ENCODE measurements around the gene CYP27B1.
"Not testable (repeated sequence)": the region's sequence is repeated elsewhere in the genome, so short reads cannot be mapped to it uniquely, and the experiment has no call there.

The CYP27B1 gene

GRCh38 chr12:57782608-57783465, 16.0 kb upstream of the CYP27B1 start, which contains the start of gene TSFM:
TSFM (plus strand) TSS chr12:57782787; CDS start chr12:57782802, 15 bp downstream.
- peak; percentile 96 for DNase-seq

GRCh38 chr12:57782243-57782607, 15.3 kb upstream of the CYP27B1 start:
- no peak for DNase-seq

- DNase-seq: no peak
Measured at GRCh38 chr12:57781801-57782200, 14.9 kb upstream of the CYP27B1 start.

GRCh38 chr12:57781244-57781643, 14.4 kb upstream of the CYP27B1 start:
- no peak for DNase-seq

- no peak for DNase-seq
Measured at GRCh38 chr12:57780284-57780897, 13.5 kb upstream of the CYP27B1 start.

DNA sequence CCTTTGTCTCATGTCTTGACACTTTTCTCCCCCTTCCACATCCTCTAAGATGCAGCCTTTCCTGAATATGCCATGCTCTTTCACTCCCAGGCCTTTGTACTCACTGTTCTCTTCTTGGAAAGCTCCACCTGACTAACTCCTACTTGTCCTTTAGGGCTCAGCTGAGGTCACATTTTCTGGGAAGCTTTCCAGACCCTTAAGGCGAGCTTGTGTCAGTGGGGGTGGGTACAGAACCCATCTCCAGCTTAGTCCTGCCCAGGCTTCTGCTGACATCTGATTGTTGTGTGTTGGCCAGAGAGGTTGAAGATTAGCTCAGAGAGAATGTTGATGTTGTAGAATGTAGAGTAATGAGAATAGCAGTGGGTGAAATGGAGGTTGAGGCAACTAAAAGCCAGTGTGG, 12.9 kb upstream of the CYP27B1 start:
- no peak for DNase-seq

- DNase-seq: no peak
Measured at GRCh38 chr12:57777911-57778310, 11.0 kb upstream of the CYP27B1 start.

DNA sequence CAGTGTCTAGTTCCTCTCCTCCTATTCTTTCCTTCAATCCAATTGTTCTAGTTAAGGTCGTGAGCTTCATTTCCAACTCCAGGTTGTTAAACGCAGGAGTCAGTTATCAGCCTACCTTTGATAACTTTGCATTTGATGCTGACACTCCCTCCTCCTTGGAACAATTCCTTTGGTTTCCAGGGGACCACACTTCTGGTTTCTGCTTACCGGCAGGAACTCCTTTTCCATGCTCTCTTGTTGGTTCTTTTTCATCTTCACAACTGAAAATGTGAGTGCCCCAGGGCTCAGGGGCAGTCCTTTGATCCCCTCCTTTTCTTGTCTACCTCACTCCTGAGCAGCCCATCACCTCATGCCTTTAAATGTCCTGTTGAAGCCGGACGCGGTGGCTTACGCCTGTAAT, 10.5 kb upstream of the CYP27B1 start:
- no peak for DNase-seq

DNA sequence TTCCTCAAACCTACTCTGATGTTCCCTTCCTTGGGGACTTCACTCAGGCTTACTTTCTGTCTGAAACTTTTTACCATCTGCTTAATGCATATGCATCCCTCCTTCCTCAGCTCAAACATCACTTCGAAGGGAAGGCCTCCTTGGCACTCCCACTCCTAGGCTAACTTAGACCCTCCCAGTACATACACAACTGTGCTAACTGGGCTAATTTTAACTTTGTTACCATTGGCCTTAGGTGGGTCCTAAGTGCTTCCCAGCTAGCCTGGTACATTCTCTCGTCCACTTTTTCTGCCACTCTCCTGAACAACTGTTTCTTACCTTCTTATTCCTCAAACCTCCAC, 9.3 kb upstream of the CYP27B1 start:
- no peak for DNase-seq

- DNase-seq: no peak
Measured at GRCh38 chr12:57775563-57776246, 8.8 kb upstream of the CYP27B1 start.

DNA sequence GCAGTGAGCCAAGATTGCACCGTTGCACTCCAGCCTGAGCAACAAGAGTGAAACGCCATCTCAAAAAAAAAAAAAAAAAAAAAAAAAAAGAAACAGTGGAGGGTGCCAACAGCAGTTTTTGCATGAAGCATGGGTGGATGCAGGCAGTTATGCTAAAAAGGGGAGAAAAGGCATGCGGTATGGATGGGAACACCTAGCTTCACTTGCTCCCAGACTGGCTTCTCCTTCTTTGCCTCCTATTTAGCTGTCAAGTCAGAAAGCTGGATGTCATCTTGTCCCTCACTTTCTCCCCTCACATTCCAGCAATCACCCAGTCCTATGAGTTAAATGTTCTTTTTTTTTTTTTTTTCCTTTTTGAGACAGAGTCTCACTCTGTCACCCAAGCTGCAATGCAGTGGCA, 8.2 kb upstream of the CYP27B1 start:
- DNase-seq: no peak

DNA sequence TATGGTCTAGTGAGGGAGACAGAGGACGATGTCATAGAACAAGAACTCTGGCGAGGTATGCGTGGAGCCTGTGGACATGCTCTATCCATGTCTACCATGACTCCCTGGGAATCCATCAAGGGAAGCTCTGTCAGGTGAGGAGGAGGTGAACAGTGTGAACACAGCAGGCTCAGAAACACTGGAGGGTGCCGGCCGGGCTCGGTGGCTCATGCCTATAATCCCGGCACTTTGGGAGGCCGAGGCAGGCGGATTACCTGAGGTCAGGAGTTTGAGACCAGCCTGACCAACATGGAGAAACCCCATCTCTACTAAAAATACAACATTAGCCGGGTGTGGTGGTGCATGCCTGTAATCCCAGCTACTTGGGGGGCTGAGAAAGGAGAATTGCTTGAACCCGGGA, 7.8 kb upstream of the CYP27B1 start:
- DNase-seq: not testable (repeated sequence)

DNA sequence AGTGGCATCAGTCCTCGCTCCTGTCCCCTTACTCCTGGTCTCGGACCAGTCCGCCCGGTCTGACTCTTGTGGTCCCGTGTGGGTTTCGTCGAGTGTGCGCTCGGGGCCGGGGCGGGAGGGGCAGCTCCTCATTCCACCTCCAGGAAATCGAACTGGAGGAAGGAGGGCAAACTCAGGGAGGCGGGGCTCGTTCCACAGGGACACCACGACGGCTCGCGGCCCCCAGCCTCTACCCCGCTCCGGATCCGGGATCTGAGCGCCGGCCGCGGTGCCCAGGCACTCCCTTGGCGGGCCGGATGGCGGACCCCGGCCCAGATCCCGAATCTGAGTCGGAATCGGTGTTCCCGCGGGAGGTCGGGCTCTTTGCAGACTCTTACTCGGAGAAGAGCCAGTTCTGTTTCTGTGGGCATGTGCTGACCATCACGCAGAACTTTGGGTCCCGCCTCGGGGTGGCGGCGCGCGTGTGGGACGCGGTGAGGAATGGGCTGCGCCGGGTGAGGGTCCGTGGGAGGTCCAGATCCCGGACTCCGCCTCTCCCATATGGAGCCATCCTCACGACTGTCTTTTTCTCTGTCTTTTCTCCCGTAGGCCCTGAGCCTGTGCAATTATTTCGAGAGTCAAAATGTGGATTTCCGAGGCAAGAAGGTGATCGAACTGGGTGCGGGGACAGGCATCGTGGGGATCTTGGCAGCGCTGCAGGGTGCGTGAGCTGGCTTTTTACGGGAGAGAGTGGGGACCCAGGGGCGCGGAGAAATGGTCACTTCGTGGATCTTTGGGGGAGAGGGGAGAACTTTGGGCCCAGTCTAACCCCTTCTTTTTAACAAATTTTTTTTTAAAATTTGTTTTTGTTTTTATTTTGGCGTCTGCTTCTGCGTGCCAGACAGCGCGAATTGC, 5.8 kb upstream of the CYP27B1 start, which contains the start of gene EEF1AKMT3:
TSS of gene EEF1AKMT3 (plus strand) at position 186 of the 894 bp plus-strand sequence. CDS start at position 297, 111 bp downstream.
- DNase-seq: peak; percentile 76

DNA sequence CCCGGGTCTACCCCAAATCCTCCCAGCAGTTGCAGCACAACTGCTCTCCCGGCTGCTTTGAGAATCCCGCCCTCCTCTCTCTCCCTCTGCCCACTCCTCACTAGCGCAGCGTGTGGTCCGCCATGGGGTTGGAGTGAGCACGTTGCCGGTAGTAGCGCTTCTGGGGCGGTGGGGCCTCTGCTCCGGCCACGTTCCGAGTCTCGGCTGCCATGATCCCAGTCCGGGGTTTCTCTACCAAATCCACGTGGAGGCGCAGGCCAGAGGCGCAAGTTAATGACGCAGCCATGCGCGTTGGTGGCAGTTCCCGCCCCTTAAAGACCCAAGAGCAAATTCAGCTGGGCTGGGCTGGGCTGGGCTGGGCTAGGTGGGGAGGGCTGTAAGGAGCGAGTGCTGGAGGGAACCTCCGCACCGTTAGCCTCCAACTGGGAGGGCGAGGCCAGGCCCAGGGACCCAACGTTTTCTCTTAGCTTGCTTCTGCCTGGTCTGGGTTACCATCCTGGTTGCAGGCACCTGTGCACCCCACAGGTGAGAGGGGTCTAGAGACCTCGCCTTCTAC, 5.1 kb upstream of the CYP27B1 start, which contains the start of gene METTL1:
TSS of gene METTL1 (minus strand) at position 233 of the 556 bp plus-strand sequence. CDS start at position 211, 22 bp downstream.
- peak; percentile 98 for DNase-seq

DNA sequence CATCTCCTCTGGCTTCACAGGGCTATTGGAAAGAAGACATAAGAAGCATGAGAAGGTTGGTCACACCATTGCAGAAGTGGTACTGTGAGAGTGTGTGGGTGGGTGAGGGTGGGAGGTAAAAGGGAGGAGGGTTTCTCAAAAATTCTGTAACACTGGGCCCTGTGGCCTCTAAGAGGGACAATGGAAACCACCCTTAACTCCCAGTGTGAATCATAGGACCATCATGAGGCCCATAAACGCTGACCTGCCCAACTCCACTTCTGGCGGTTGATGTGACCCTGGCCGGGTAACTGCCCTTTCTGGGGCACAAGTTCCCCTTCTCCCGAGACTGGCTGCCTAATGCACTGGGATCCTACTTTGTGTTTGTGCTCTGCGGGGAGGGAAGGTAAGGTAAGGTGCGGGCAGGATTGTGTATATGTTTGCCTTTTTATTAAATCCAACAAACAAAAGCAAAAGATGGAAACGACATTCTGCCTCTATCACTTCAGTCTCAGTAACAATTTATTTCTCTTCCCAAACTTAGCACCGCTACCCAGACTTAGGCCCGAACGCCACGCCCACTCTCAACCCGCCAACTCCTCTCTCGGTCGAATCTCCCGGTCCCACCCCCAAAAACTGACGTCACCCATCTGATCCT, 4.5 kb upstream of the CYP27B1 start:
- peak; percentile 95 for DNase-seq

DNA sequence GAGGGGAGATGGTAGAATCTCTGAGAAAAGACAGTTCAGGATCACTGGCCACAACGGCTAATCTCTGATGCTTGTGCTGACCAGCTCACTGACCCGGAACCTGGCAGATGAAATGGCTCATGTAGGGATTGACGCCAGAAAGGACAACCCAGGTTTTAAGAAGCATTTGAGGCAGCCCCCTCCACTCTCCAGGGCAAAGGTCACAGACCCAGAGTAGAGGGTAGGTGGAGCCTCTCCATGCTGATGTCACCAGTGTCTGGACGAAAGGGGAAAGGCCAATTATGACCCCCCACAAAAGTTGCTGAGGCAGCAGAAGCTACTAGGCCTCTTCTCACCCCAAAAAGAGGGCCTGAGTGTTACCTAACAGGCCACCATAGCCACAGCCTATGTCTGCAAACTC, 3.9 kb upstream of the CYP27B1 start:
- no peak for DNase-seq

DNA sequence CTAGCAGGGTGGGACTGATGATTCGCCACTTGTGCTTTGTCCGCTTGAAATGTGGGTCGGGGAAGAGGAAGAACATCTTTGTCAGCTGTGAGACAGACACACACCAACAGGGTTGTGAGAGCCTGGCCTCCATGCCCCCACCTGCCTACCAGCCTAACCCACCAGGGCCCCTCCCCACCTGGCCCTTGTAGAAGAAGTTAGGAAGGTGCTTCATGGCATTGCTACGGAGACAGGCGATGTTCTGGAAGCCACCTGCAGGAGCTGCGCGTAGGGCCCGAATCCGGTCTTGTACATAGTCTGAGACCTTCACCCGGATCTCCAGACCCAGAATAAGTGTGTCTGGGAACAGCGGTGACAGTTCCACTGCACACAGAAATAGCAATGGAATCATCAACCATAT, 2.7 kb upstream of the CYP27B1 start:
- DNase-seq: no peak

DNA sequence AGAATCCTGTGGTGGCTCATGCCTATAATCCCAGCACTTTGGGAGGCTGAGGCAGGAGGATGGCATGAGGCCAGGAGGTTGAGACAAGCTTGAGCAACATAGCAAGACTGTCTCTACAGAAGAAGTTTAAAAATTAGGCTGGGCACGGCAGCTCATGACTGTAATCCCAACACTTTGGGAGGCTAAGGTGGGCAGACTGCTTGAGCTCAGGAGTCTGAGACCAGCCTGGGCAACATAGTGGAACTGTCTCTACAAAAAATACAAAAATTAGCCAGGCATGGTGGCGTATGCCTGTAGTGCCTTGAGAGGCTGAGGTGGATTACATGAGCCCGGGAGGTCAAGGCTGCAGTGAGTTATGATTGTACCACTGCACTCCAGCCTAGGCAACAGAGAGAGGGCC, 998 bp upstream of the CYP27B1 start:
- no peak for DNase-seq

DNA sequence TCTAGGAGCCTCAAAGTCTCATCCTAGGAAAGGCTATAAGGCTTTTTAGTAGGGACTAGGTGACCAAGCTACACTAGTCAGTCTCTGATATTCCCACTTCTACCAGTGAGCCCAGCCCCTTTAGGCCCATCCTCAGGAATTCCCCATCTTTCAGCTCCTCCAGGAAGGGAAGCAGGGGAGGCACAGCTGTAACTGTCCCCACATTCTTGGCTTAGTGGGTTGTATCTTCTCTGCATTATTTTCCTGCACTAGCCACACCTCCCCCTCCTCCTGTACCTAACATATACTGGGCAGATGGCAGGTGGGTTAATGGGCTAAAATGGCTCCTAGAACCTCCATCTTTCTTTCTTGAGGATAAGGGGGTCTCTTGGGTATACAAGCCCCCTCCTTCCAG, 424 bp upstream of the CYP27B1 start:
- DNase-seq: no peak

DNA sequence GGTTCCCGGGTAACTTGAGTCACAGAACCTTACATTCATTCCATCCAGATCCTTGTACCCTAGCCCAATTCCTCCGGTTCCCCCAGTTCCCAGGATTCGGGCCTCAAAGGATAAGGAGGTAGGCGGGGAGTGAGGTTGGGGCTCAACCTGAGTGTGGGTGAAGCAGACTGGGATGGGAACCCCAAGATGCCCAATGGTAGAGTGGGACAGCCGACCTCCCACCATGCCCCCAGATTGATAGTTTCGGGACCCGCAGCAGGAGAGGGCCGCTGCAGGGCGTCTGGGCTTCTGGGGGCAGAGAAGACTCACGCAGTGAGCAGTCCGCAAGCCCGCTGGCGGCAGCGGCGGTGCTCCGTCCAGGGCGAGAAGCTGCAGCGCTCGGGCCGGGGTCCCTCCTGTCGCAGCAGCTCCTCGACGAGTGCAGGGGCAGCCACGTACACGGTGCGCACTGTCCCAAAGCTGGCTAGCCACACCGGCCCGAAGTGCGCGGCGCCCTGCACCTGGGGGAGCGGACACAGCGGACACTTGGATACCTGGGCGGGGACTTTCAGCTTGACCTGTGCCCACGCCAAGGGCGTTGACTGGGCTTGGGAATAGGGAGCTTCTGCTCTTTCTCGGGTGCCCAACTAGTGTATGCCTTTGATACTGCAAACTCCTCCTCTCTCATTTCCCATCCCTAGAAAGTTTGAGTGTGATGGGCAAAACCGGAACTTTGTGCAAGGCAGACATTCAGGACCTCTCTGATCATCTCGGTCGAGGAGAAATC, 997 bp downstream of the CYP27B1 start:
- no peak for DNase-seq

Data from femur (tissue), 1 donor.